ENCODE measurements around the gene UGT1A3. TPM values are rescaled to one million over a fixed set of nuclear protein-coding genes. Genes with fewer than 3 reads are reported as not detected.

UGT1A3 gene
- polyA plus RNA-seq, 1 donor (not counting 4 experiments of a cell fraction or from before 2014, with no cell fraction given) = 3.2 TPM

GRCh38 chr2:233795735-233796171, 66.9 kb downstream of the UGT1A3 start:
- Histone ChIP-seq H3K9ac (ENCODE audit: control insufficient read depth, extremely low read depth, insufficient read depth, low read length) (no peak overlapping the region), H4K20me1 (ENCODE audit: control insufficient read depth, extremely low read depth, insufficient read depth, low read length) (no peaks in the 10 kb centered on the region), H3K36me3 (ENCODE audit: control insufficient read depth in 2 of 2, extremely low read depth in 1 of 2, insufficient read depth in 2 of 2, low read length in 2 of 2) (no peaks in the 10 kb centered on the region), H2AFZ (ENCODE audit: control insufficient read depth, low read length) (no peak overlapping the region), H3K4me2 (ENCODE audit: control insufficient read depth, extremely low read depth, insufficient read depth, low read depth, low read length) (no peak overlapping the region), H3K27me3 (ENCODE audit: control insufficient read depth, extremely low read depth, insufficient read depth, low read length) (no peaks in the 10 kb centered on the region), H3K27ac (ENCODE audit: control insufficient read depth, insufficient read depth, low read length) (no peak overlapping the region), H3K79me2 (ENCODE audit: control insufficient read depth, insufficient read depth, low read length) (no peaks in the 10 kb centered on the region), H3K4me3 (ENCODE audit: control insufficient read depth in 2 of 3, extremely low read depth in 1 of 3, insufficient read depth in 2 of 3, low read depth in 1 of 3, low read length in 3 of 3) (no peak overlapping the region), H3K4me1 (ENCODE audit: control insufficient read depth, extremely low read depth, insufficient read depth, low read length) (peaks cover 4% of the 10 kb centered on the region), H3K9me1 (ENCODE audit: control insufficient read depth, extremely low read depth, insufficient read depth, low read length) (no peaks in the 10 kb centered on the region), H3K9me3 (ENCODE audit: control insufficient read depth, low read depth, low read length) (no peaks in the 10 kb centered on the region)
- FAIRE-seq = no peak
- TF ChIP-seq EZH2 (IDR thresholded peaks at IDR 0.05; ENCODE audit: low read length) (no peak), CTCF (optimal IDR thresholded peaks at IDR 0.05 in 1 of 3, IDR thresholded peaks at IDR 0.05 in 1 of 3, conservative IDR thresholded peaks at IDR 0.05 in 1 of 3; ENCODE audit: extremely low read depth in 1 of 3, insufficient read depth in 2 of 3, low read length in 3 of 3) (no peak)
- DNase-seq (ENCODE audit: low read depth, low spot score) = no peak
- dilution Hi-C loops (cut with MboI; ENCODE audit: extremely low pct_ligation_motif_present, low sequenced_read_pairs) = no loop called here

GRCh38 chr2:233796254-233796653, 67.4 kb downstream of the UGT1A3 start:
- Histone ChIP-seq H3K9me1 (ENCODE audit: control insufficient read depth, extremely low read depth, insufficient read depth, low read length) (no peaks in the 10 kb centered on the region), H3K4me2 (ENCODE audit: control insufficient read depth, extremely low read depth, insufficient read depth, low read depth, low read length) (no peak overlapping the region), H3K27me3 (ENCODE audit: control insufficient read depth, extremely low read depth, insufficient read depth, low read length) (no peaks in the 10 kb centered on the region), H3K4me3 (ENCODE audit: control insufficient read depth in 2 of 3, extremely low read depth in 1 of 3, insufficient read depth in 2 of 3, low read depth in 1 of 3, low read length in 3 of 3) (no peak overlapping the region), H3K79me2 (ENCODE audit: control insufficient read depth, insufficient read depth, low read length) (no peaks in the 10 kb centered on the region), H2AFZ (ENCODE audit: control insufficient read depth, low read length) (no peak overlapping the region), H3K9me3 (ENCODE audit: control insufficient read depth, low read depth, low read length) (no peaks in the 10 kb centered on the region), H3K4me1 (ENCODE audit: control insufficient read depth, extremely low read depth, insufficient read depth, low read length) (peaks cover 7% of the 10 kb centered on the region), H3K36me3 (ENCODE audit: control insufficient read depth in 2 of 2, extremely low read depth in 1 of 2, insufficient read depth in 2 of 2, low read length in 2 of 2) (no peaks in the 10 kb centered on the region), H4K20me1 (ENCODE audit: control insufficient read depth, extremely low read depth, insufficient read depth, low read length) (no peaks in the 10 kb centered on the region), H3K9ac (ENCODE audit: control insufficient read depth, extremely low read depth, insufficient read depth, low read length) (no peak overlapping the region), H3K27ac (ENCODE audit: control insufficient read depth, insufficient read depth, low read length) (no peak overlapping the region)
- no peak for DNase-seq (ENCODE audit: low read depth, low spot score)
- FAIRE-seq = no peak
- dilution Hi-C loops (cut with MboI; ENCODE audit: extremely low pct_ligation_motif_present, low sequenced_read_pairs) = no loop called here
- no peak for TF ChIP-seq EZH2 (IDR thresholded peaks at IDR 0.05; ENCODE audit: low read length)
- TF ChIP-seq CTCF (optimal IDR thresholded peaks at IDR 0.05 in 1 of 3, IDR thresholded peaks at IDR 0.05 in 1 of 3, conservative IDR thresholded peaks at IDR 0.05 in 1 of 3; ENCODE audit: extremely low read depth in 1 of 3, insufficient read depth in 2 of 3, low read length in 3 of 3) = no peak
